ENCODE data around the gene IL22RA2.

DNA sequence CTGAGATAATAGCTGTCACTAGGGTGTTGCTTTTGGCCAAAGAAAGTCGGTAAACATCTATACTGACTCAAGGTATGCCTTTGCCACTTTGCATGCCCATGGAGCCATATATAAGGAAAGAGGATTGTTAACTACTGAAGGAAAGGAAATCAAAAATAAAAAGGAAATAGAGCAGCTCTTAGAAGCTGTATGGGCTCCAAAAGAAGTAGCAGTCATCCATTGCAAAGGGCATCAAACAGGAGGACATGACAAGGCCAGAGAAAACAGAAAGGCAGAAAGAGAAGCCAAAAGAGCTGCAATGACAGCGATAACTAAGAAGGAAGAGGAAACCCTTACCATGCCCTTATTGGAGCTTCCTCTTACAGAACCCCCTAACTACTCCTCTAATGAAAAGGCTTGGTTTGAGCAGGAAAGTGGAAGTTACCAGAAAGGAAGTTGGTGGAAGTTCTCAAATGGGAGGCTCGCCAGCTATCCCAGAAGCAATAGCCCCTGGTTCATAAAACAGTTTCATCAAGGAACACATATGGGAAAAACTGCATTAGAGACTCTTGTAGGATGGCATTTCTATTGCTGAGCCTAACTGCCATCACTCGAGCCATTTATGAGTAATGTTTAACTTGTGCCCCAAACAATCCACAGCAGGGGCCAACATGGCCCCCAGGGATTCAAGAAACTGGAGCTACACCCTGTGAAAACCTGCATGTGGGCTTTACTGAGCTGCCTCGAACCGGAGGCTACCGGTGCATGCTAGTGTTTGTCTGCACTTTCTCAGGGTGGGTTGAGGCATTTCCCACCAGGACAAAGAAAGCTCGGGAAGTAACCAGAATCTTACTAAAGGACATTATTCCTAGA lies 7.0 kb downstream of the IL22RA2 start:
- TF ChIP-seq, protein P1, sequence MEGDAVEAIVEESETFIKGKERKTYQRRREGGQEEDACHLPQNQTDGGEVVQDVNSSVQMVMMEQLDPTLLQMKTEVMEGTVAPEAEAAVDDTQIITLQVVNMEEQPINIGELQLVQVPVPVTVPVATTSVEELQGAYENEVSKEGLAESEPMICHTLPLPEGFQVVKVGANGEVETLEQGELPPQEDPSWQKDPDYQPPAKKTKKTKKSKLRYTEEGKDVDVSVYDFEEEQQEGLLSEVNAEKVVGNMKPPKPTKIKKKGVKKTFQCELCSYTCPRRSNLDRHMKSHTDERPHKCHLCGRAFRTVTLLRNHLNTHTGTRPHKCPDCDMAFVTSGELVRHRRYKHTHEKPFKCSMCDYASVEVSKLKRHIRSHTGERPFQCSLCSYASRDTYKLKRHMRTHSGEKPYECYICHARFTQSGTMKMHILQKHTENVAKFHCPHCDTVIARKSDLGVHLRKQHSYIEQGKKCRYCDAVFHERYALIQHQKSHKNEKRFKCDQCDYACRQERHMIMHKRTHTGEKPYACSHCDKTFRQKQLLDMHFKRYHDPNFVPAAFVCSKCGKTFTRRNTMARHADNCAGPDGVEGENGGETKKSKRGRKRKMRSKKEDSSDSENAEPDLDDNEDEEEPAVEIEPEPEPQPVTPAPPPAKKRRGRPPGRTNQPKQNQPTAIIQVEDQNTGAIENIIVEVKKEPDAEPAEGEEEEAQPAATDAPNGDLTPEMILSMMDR (IDR thresholded peaks at IDR 0.05; ENCODE audit: low read depth, low read length, missing input control): no peak
- TF ChIP-seq, protein P2, sequence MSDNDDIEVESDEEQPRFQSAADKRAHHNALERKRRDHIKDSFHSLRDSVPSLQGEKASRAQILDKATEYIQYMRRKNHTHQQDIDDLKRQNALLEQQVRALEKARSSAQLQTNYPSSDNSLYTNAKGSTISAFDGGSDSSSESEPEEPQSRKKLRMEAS (IDR thresholded peaks at IDR 0.05): no peak
- TF ChIP-seq, protein P3, sequence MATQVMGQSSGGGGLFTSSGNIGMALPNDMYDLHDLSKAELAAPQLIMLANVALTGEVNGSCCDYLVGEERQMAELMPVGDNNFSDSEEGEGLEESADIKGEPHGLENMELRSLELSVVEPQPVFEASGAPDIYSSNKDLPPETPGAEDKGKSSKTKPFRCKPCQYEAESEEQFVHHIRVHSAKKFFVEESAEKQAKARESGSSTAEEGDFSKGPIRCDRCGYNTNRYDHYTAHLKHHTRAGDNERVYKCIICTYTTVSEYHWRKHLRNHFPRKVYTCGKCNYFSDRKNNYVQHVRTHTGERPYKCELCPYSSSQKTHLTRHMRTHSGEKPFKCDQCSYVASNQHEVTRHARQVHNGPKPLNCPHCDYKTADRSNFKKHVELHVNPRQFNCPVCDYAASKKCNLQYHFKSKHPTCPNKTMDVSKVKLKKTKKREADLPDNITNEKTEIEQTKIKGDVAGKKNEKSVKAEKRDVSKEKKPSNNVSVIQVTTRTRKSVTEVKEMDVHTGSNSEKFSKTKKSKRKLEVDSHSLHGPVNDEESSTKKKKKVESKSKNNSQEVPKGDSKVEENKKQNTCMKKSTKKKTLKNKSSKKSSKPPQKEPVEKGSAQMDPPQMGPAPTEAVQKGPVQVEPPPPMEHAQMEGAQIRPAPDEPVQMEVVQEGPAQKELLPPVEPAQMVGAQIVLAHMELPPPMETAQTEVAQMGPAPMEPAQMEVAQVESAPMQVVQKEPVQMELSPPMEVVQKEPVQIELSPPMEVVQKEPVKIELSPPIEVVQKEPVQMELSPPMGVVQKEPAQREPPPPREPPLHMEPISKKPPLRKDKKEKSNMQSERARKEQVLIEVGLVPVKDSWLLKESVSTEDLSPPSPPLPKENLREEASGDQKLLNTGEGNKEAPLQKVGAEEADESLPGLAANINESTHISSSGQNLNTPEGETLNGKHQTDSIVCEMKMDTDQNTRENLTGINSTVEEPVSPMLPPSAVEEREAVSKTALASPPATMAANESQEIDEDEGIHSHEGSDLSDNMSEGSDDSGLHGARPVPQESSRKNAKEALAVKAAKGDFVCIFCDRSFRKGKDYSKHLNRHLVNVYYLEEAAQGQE (IDR thresholded peaks at IDR 0.05): no peak
- TF ChIP-seq GABPA (IDR thresholded peaks at IDR 0.05 in 1 of 2, conservative IDR thresholded peaks at IDR 0.05 in 1 of 2) (no peak), RAD21 (IDR thresholded peaks at IDR 0.05) (no peak), FOXA1 (IDR thresholded peaks at IDR 0.05) (no peak)
- TF ChIP-seq, protein P4, sequence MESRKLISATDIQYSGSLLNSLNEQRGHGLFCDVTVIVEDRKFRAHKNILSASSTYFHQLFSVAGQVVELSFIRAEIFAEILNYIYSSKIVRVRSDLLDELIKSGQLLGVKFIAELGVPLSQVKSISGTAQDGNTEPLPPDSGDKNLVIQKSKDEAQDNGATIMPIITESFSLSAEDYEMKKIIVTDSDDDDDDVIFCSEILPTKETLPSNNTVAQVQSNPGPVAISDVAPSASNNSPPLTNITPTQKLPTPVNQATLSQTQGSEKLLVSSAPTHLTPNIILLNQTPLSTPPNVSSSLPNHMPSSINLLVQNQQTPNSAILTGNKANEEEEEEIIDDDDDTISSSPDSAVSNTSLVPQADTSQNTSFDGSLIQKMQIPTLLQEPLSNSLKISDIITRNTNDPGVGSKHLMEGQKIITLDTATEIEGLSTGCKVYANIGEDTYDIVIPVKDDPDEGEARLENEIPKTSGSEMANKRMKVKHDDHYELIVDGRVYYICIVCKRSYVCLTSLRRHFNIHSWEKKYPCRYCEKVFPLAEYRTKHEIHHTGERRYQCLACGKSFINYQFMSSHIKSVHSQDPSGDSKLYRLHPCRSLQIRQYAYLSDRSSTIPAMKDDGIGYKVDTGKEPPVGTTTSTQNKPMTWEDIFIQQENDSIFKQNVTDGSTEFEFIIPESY (IDR thresholded peaks at IDR 0.05): no peak
